Prostate gland (tissue), 2 donors: ENCODE measurements around the gene SSR3. TPM values are rescaled to one million over a fixed set of nuclear protein-coding genes. Genes with fewer than 3 reads are reported as not detected.

ENCODE experiments used
- DNase-seq: peaks from one replicate; pipeline ENCODE4 v3.0.0-alpha.2; 2019; ENCODE audit warnings: low spot score
- H3K27ac ChIP-seq, 2 donors: fragments of 200-600 bp; sonication (generic); 2 replicates each; pipeline ENCODE4 v1.5.1; 2017 to 2019
- H3K27me3 ChIP-seq: fragments of 200-600 bp; sonication (generic); replicated peaks from 2 replicates; pipeline ENCODE4 v1.5.1; 2019; ENCODE audit not compliant: insufficient read depth
- H3K36me3 ChIP-seq, 2 donors: fragments of 200-600 bp; sonication (generic); 1 replicate in 1 of 2; 2 replicates in 1 of 2; pipeline versions ENCODE4 v1.5.1 to v1.8.1; 2017 to 2019
- H3K4me1 ChIP-seq: fragments of 200-600 bp; sonication (generic); replicated peaks from 2 replicates; pipeline ENCODE4 v1.5.1; 2019
- H3K4me3 ChIP-seq, 2 donors: fragments of 200-600 bp; sonication (generic); 2 replicates each; pipeline ENCODE4 v1.5.1; 2017 to 2019
- H3K9me3 ChIP-seq: fragments of 200-600 bp; sonication (generic); 2 replicates; pipeline ENCODE4 v1.5.1; 2017
- CTCF ChIP-seq, 4 experiments: fragments of 200-600 bp in 2 of 4; fragments of 450-650 bp in 2 of 4; sonication (generic) in 2 of 4; IDR thresholded peaks; 1 replicate in 3 of 4; 2 replicates in 1 of 4; pipeline ENCODE4 v1.5.1; 2016 to 2019; ENCODE audit warnings: antibody characterized with exemption in 4 of 4, mild to moderate bottlenecking in 2 of 4, moderate library complexity in 2 of 4
- POLR2A ChIP-seq: fragments of 450-650 bp; IDR thresholded peaks from one replicate; pipeline ENCODE4 v1.6.1; 2016; ENCODE audit warnings: antibody characterized with exemption, mild to moderate bottlenecking
- POLR2AphosphoS5 ChIP-seq: sonication (generic); formaldehyde crosslinking; IDR thresholded peaks from one replicate; pipeline ENCODE4 v1.6.1; 2017; ENCODE audit warnings: antibody characterized with exemption
- WGBS: methylation state at CpG from one replicate; pipeline ENCODE4 v1.1.5; 2018; 5-methylcytosine and 5-hydroxymethylcytosine counted together
- intact Hi-C: fragments of 100-400 bp; cut with DNase I; formaldehyde crosslinking; loops from one replicate; pipeline ENCODE4 v1.14.2; 2022
- total RNA-seq, 2 donors: library from RNA; depleted of rRNA; stranded (reverse); fragments of >200 nt; gene quantifications; one replicate each; pipeline ENCODE4 v1.1.0, GENCODE V29; 2016

Gene SSR3
- 100 to 1,000 TPM; 102 to 142 TPM for total RNA-seq

DNA sequence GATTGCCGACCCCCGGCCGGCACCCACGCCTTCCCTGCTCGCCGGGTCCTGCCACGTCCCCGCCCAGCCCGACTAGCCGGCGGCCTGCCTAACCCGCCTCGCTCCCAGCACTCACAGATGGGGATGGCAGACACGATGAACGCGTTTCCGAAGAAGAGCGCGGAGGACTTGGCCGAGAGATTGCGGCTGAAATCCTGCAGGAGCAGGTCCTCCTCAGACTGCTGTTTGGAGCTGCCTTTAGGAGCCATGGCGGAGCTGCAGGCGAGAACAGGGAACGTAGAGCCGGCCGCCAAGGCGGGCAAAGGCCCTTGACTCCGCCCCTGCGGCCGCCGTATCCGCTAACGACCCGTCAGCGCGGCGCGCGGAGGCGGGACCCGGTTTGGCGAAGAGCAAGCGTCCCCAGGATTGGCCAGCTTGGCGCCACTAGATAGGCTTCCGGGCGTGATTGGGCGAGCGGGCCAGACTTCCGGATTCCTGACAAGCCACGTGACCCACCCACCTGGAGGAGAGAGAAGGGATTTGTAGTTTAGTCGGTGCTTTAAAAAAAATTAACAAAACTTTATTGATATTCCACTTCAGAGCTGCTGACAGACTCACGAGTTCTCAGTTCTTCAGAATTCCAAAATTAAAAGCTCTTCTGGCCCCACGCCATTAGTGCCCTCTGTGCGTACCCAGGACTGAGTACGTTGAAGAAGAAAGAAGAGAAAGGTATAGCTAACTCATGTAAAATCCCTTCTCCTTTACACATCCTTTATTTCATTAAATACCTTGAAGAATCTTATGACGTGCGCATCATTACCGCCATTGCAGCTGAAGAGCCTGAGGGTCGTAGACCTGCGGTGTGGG, at the start of gene SSR3:
TSS of gene SSR3 (minus strand) at position 276 of the 846 bp plus-strand sequence. CDS start at position 248, 28 bp downstream.
- intact Hi-C loops: loop anchor here (1.0 to 5.0 kb wide), 2 partner anchors 119 to 532 kb away; partner anchors contain the start of gene TIPARP
- peak; percentile 99 for DNase-seq
- peak within 1 kb of the TSS; percentile 60 to 87 for H3K4me3 ChIP-seq
- no peaks in the 10 kb centered on the region for H3K36me3 ChIP-seq
- 6% methylated on average over 54 of the region's 60 CpGs for WGBS
- H3K9me3 ChIP-seq: no peaks in the 10 kb centered on the region
- no peaks in the 10 kb centered on the region for H3K27me3 ChIP-seq
- no peaks in the 10 kb centered on the region for H3K4me1 ChIP-seq
- TF ChIP-seq POLR2A: peak; percentile 83
- TF ChIP-seq CTCF (IDR thresholded peaks at IDR 0.05): peak in 2 of 4 experiments; percentile 65 to 85
- peak; percentile 96 for TF ChIP-seq POLR2AphosphoS5
- H3K27ac ChIP-seq: peak within 1 kb of the TSS; percentile 78 to 79

GRCh38 chr3:156604064-156604641, 49.2 kb upstream of the SSR3 start:
- Histone ChIP-seq H3K9me3 (no peaks in the 10 kb centered on the region), H3K27ac (peak overlapping the region; percentile 7 to 57), H3K4me1 (no peaks in the 10 kb centered on the region), H3K36me3 (no peaks in the 10 kb centered on the region), H3K27me3 (no peaks in the 10 kb centered on the region), H3K4me3 (no peak overlapping the region)
- intact Hi-C loops: no loop called here
- TF ChIP-seq POLR2A: no peak
- no peak for TF ChIP-seq CTCF (IDR thresholded peaks at IDR 0.05)
- TF ChIP-seq POLR2AphosphoS5: no peak
- DNase-seq: no peak
- 84% methylated on average over 2 of the region's 2 CpGs for WGBS

GRCh38 chr3:156603379-156604017, 48.6 kb upstream of the SSR3 start:
- Histone ChIP-seq H3K4me1 (no peaks in the 10 kb centered on the region), H3K27me3 (no peaks in the 10 kb centered on the region), H3K36me3 (no peaks in the 10 kb centered on the region), H3K4me3 (no peak overlapping the region), H3K9me3 (no peaks in the 10 kb centered on the region), H3K27ac (peak overlapping the region; percentile 7 to 57)
- WGBS: 14% methylated on average over 2 of the region's 2 CpGs
- peak; percentile 13 for DNase-seq
- intact Hi-C loops: no loop called here
- TF ChIP-seq CTCF (IDR thresholded peaks at IDR 0.05): no peak
- no peak for TF ChIP-seq POLR2A
- peak; percentile 75 for TF ChIP-seq POLR2AphosphoS5

GRCh38 chr3:156602424-156602823, 47.5 kb upstream of the SSR3 start:
- intact Hi-C loops: no loop called here
- H3K9me3 ChIP-seq: no peaks in the 10 kb centered on the region
- no peaks in the 10 kb centered on the region for H3K4me1 ChIP-seq
- DNase-seq: no peak
- no peak overlapping the region for H3K4me3 ChIP-seq
- no peaks in the 10 kb centered on the region for H3K36me3 ChIP-seq
- no peak for TF ChIP-seq POLR2A
- TF ChIP-seq POLR2AphosphoS5: no peak
- no peak for TF ChIP-seq CTCF (IDR thresholded peaks at IDR 0.05)
- H3K27ac ChIP-seq: peak overlapping the region in 1 of 2 donors; percentile 44
- no peaks in the 10 kb centered on the region for H3K27me3 ChIP-seq
- WGBS: 65% methylated on average over 2 of the region's 2 CpGs
